Measurements from ENCODE around the gene MAGEC3. TPM values are rescaled to one million over a fixed set of nuclear protein-coding genes. Genes with fewer than 3 reads are reported as not detected.

MAGEC3 gene
- total RNA-seq, 1 donor from 2014 or later, result not detected

- H3K4me1 ChIP-seq, result no peaks in the 10 kb centered on the region
- TF ChIP-seq EZH2phosphoT487 (IDR thresholded peaks at IDR 0.05) (no peak), CTCF (IDR thresholded peaks at IDR 0.05) (no peak), EZH2 (IDR thresholded peaks at IDR 0.05) (no peak)
- Mint-ChIP-seq H3K36me3 (no peaks in the 10 kb centered on the region), H3K4me1 (no peaks in the 10 kb centered on the region), H3K27me3 (ENCODE audit: insufficient read depth, low read depth) (no peaks in the 10 kb centered on the region), H3K9me3 (peaks cover 10% of the 10 kb centered on the region), H3K27ac (no peak overlapping the region), H3K4me3 (no peak overlapping the region)
- no peaks in the 10 kb centered on the region for H3K27me3 ChIP-seq
- DNase-seq (ENCODE audit: low spot score), result no peak
- no peak overlapping the region for H2AFZ ChIP-seq (replicated peaks)
- no peak overlapping the region for H3K9ac ChIP-seq
- H3K9me3 ChIP-seq (ENCODE audit: low read depth), result peaks cover 18% of the 10 kb centered on the region
- no peak overlapping the region for H3K4me3 ChIP-seq
- no peak overlapping the region for H3K4me2 ChIP-seq
- H3F3A ChIP-seq (ENCODE audit: low read depth), result no peaks in the 10 kb centered on the region
- no peak overlapping the region for H3K27ac ChIP-seq
- H3K79me2 ChIP-seq (ENCODE audit: low read depth), result no peaks in the 10 kb centered on the region
- no peaks in the 10 kb centered on the region for H4K20me1 ChIP-seq (ENCODE audit: low read depth)
- H3K36me3 ChIP-seq, result no peaks in the 10 kb centered on the region
These were observed 23.8 kb upstream of the MAGEC3 start for GRCh38 chrX:141814213-141814857.

GRCh38 chrX:141815904-141816303 lies 22.2 kb upstream of the MAGEC3 start:
- Histone ChIP-seq H3K4me3 (no peak overlapping the region), H3K4me1 (no peaks in the 10 kb centered on the region), H3K36me3 (no peaks in the 10 kb centered on the region), H3K79me2 (ENCODE audit: low read depth) (no peaks in the 10 kb centered on the region), H3K27me3 (no peaks in the 10 kb centered on the region), H3K4me2 (no peak overlapping the region), H3F3A (ENCODE audit: low read depth) (no peaks in the 10 kb centered on the region), H3K9me3 (ENCODE audit: low read depth) (peaks cover 19% of the 10 kb centered on the region), H3K27ac (no peak overlapping the region), H2AFZ (replicated peaks) (no peak overlapping the region), H4K20me1 (ENCODE audit: low read depth) (no peaks in the 10 kb centered on the region), H3K9ac (no peak overlapping the region)
- no peak overlapping the region for H3K27ac Mint-ChIP-seq
- peaks cover 10% of the 10 kb centered on the region for H3K9me3 Mint-ChIP-seq
- no peaks in the 10 kb centered on the region for H3K27me3 Mint-ChIP-seq (ENCODE audit: insufficient read depth, low read depth)
- no peaks in the 10 kb centered on the region for H3K36me3 Mint-ChIP-seq
- H3K4me1 Mint-ChIP-seq, result no peaks in the 10 kb centered on the region
- no peak overlapping the region for H3K4me3 Mint-ChIP-seq
- DNase-seq (ENCODE audit: low spot score), result no peak
- TF ChIP-seq CTCF (IDR thresholded peaks at IDR 0.05) (no peak), EZH2phosphoT487 (IDR thresholded peaks at IDR 0.05) (no peak), EZH2 (IDR thresholded peaks at IDR 0.05) (no peak)

GRCh38 chrX:141832247-141832646 lies 5.9 kb upstream of the MAGEC3 start:
- no peak overlapping the region for H3K9ac ChIP-seq
- no peak for TF ChIP-seq EZH2 (IDR thresholded peaks at IDR 0.05)
- no peak for TF ChIP-seq EZH2phosphoT487 (IDR thresholded peaks at IDR 0.05)
- TF ChIP-seq CTCF (IDR thresholded peaks at IDR 0.05), result no peak
- H3K36me3 Mint-ChIP-seq, result no peaks in the 10 kb centered on the region
- H3K4me1 Mint-ChIP-seq, result no peaks in the 10 kb centered on the region
- no peaks in the 10 kb centered on the region for H3K27me3 ChIP-seq
- H3K4me3 ChIP-seq, result no peak overlapping the region
- DNase-seq (ENCODE audit: low spot score), result no peak
- peaks cover 1% of the 10 kb centered on the region for H3K27me3 Mint-ChIP-seq (ENCODE audit: insufficient read depth, low read depth)
- H3K27ac Mint-ChIP-seq, result no peak overlapping the region
- no peak overlapping the region for H3K4me2 ChIP-seq
- H3K9me3 Mint-ChIP-seq, result peaks cover 3% of the 10 kb centered on the region
- H4K20me1 ChIP-seq (ENCODE audit: low read depth), result no peaks in the 10 kb centered on the region
- H3K9me3 ChIP-seq (ENCODE audit: low read depth), result peaks cover 3% of the 10 kb centered on the region
- no peak overlapping the region for H3K27ac ChIP-seq
- no peaks in the 10 kb centered on the region for H3F3A ChIP-seq (ENCODE audit: low read depth)
- H3K36me3 ChIP-seq, result no peaks in the 10 kb centered on the region
- no peaks in the 10 kb centered on the region for H3K4me1 ChIP-seq
- no peak overlapping the region for H2AFZ ChIP-seq (replicated peaks)
- no peaks in the 10 kb centered on the region for H3K79me2 ChIP-seq (ENCODE audit: low read depth)
- H3K4me3 Mint-ChIP-seq, result no peak overlapping the region
